ENCODE measurements around the gene MYRIP. TPM values are rescaled to one million over a fixed set of nuclear protein-coding genes. Genes with fewer than 3 reads are reported as not detected.
"Not testable (repeated sequence)": the region's sequence is repeated elsewhere in the genome, so short reads cannot be mapped to it uniquely, and the experiment has no call there.

The MYRIP gene
- total RNA-seq, 1 donor from 2014 or later, result not detected

DNA sequence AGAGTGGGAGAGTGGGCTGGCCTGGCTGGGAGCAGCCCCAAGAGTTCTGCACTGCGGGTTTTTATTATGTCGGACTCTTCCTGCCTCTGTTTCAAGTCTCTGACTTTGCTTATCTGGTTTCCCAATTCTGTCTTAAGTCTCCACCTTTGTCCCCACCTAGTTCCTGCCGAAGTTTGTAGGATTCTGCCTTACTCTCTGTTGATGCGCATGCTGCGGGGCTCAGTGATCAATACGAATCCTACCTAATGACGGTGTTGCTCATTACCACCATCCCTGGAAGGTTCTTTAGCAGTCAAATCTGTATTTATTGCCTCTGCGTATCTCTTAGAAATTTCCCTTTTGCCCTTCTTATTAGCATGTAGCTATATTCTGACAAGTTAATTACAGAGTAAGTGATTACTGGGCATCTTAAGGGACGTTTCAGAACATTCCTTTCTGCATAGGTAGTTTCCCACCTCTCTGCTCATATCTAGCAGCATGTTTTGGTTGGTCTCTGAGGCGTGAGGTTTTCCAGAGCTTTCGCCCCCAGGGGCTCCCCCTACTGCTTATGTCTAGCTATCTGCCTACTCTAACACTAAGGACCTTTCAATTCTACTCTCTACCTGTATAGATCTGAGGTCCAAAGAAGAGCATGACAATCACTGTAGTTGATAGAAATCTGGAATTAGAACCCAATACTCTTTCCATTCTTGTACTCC lies 264.1 kb downstream of the MYRIP start:
- Mint-ChIP-seq H3K27ac (no peak overlapping the region), H3K4me3 (no peak overlapping the region), H3K27me3 (ENCODE audit: insufficient read depth) (no peaks in the 10 kb centered on the region), H3K9me3 (no peaks in the 10 kb centered on the region), H3K36me3 (ENCODE audit: low read depth) (no peaks in the 10 kb centered on the region), H3K4me1 (ENCODE audit: low read depth) (no peaks in the 10 kb centered on the region)
- intact Hi-C loops (cut with micrococcal nuclease), result no loop called here
- DNase-seq (ENCODE audit: low spot score), result no peak

GRCh38 chr3:40077139-40077538 lies 267.7 kb downstream of the MYRIP start:
- H3K27me3 Mint-ChIP-seq (ENCODE audit: insufficient read depth); DNase-seq (ENCODE audit: low spot score); H3K9me3 Mint-ChIP-seq; H3K4me3 Mint-ChIP-seq; H3K4me1 Mint-ChIP-seq (ENCODE audit: low read depth); H3K27ac Mint-ChIP-seq; intact Hi-C loops (cut with micrococcal nuclease); H3K36me3 Mint-ChIP-seq (ENCODE audit: low read depth): not testable (repeated sequence)

- H3K4me3 Mint-ChIP-seq; H3K27me3 Mint-ChIP-seq (ENCODE audit: insufficient read depth); H3K36me3 Mint-ChIP-seq (ENCODE audit: low read depth); H3K27ac Mint-ChIP-seq; DNase-seq (ENCODE audit: low spot score); H3K9me3 Mint-ChIP-seq; intact Hi-C loops (cut with micrococcal nuclease); H3K4me1 Mint-ChIP-seq (ENCODE audit: low read depth): not testable (repeated sequence)
Measured at GRCh38 chr3:40077828-40078492, 268.6 kb downstream of the MYRIP start.

GRCh38 chr3:40078590-40078989 lies 269.2 kb downstream of the MYRIP start:
- no peaks in the 10 kb centered on the region for H3K36me3 Mint-ChIP-seq (ENCODE audit: low read depth)
- H3K4me1 Mint-ChIP-seq (ENCODE audit: low read depth), result no peaks in the 10 kb centered on the region
- intact Hi-C loops (cut with micrococcal nuclease), result no loop called here
- no peaks in the 10 kb centered on the region for H3K9me3 Mint-ChIP-seq
- no peaks in the 10 kb centered on the region for H3K27me3 Mint-ChIP-seq (ENCODE audit: insufficient read depth)
- no peak for DNase-seq (ENCODE audit: low spot score)
- H3K27ac Mint-ChIP-seq, result no peak overlapping the region
- H3K4me3 Mint-ChIP-seq, result no peak overlapping the region

GRCh38 chr3:40079203-40079846 lies 269.9 kb downstream of the MYRIP start:
- Mint-ChIP-seq H3K36me3 (ENCODE audit: low read depth) (no peaks in the 10 kb centered on the region), H3K27ac (no peak overlapping the region), H3K9me3 (no peaks in the 10 kb centered on the region), H3K27me3 (ENCODE audit: insufficient read depth) (no peaks in the 10 kb centered on the region), H3K4me1 (ENCODE audit: low read depth) (no peaks in the 10 kb centered on the region), H3K4me3 (no peak overlapping the region)
- intact Hi-C loops (cut with micrococcal nuclease), result no loop called here
- DNase-seq (ENCODE audit: low spot score), result no peak

DNA sequence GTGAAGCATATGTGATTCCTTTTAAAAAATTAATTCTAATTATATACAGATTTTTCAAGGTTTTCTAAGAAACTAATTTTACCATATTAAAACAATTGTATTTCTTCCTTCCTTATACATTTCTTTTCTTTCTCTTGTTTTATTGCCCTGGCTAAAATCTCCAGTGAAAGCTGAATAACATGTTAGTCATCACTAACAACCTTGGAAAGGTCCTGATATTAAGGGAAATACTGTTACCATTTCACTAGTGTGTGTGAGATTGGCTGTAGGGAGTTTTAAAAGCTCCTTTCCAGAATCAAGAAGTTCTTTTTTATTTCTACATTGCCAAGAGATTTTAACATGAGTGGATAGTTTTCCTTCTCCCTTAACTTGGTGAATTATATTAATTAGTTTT lies 270.4 kb downstream of the MYRIP start:
- Mint-ChIP-seq H3K4me3 (no peak overlapping the region), H3K27ac (no peak overlapping the region), H3K27me3 (ENCODE audit: insufficient read depth) (no peaks in the 10 kb centered on the region), H3K36me3 (ENCODE audit: low read depth) (no peaks in the 10 kb centered on the region), H3K4me1 (ENCODE audit: low read depth) (no peaks in the 10 kb centered on the region), H3K9me3 (no peaks in the 10 kb centered on the region)
- intact Hi-C loops (cut with micrococcal nuclease), result no loop called here
- no peak for DNase-seq (ENCODE audit: low spot score)

GRCh38 chr3:40083066-40083465 lies 273.7 kb downstream of the MYRIP start:
- H3K4me1 Mint-ChIP-seq (ENCODE audit: low read depth), result no peaks in the 10 kb centered on the region
- intact Hi-C loops (cut with micrococcal nuclease), result no loop called here
- no peak for DNase-seq (ENCODE audit: low spot score)
- no peak overlapping the region for H3K4me3 Mint-ChIP-seq
- no peaks in the 10 kb centered on the region for H3K27me3 Mint-ChIP-seq (ENCODE audit: insufficient read depth)
- no peaks in the 10 kb centered on the region for H3K9me3 Mint-ChIP-seq
- no peaks in the 10 kb centered on the region for H3K36me3 Mint-ChIP-seq (ENCODE audit: low read depth)
- no peak overlapping the region for H3K27ac Mint-ChIP-seq

DNA sequence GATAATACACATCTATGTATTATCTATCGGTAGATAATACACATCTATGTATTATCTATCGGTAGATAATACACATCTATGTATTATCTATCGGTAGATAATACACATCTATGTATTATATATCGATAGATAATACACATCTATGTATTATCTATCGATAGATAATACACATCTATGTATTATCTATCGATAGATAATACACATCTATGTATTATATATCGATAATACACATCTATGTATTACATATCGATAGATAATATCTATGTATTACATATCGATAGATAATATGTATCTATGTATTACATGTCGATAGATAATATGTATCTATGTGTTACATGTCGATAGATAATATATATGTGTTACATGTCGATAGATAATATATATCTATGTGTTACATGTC lies 275.0 kb downstream of the MYRIP start:
- H3K27ac Mint-ChIP-seq; intact Hi-C loops (cut with micrococcal nuclease); H3K9me3 Mint-ChIP-seq; H3K36me3 Mint-ChIP-seq (ENCODE audit: low read depth); DNase-seq (ENCODE audit: low spot score); H3K4me1 Mint-ChIP-seq (ENCODE audit: low read depth); H3K27me3 Mint-ChIP-seq (ENCODE audit: insufficient read depth); H3K4me3 Mint-ChIP-seq: not testable (repeated sequence)

- DNase-seq (ENCODE audit: low spot score), result no peak
- Mint-ChIP-seq H3K9me3 (no peaks in the 10 kb centered on the region), H3K27ac (no peak overlapping the region), H3K4me1 (ENCODE audit: low read depth) (no peaks in the 10 kb centered on the region), H3K36me3 (ENCODE audit: low read depth) (no peaks in the 10 kb centered on the region), H3K27me3 (ENCODE audit: insufficient read depth) (no peaks in the 10 kb centered on the region), H3K4me3 (no peak overlapping the region)
- intact Hi-C loops (cut with micrococcal nuclease), result no loop called here
Measured at GRCh38 chr3:40086890-40087883, 277.8 kb downstream of the MYRIP start.

- no peak overlapping the region for H3K4me3 Mint-ChIP-seq
- no peak overlapping the region for H3K27ac Mint-ChIP-seq
- no peaks in the 10 kb centered on the region for H3K4me1 Mint-ChIP-seq (ENCODE audit: low read depth)
- DNase-seq (ENCODE audit: low spot score), result no peak
- H3K36me3 Mint-ChIP-seq (ENCODE audit: low read depth), result no peaks in the 10 kb centered on the region
- no peaks in the 10 kb centered on the region for H3K9me3 Mint-ChIP-seq
- intact Hi-C loops (cut with micrococcal nuclease), result no loop called here
- no peaks in the 10 kb centered on the region for H3K27me3 Mint-ChIP-seq (ENCODE audit: insufficient read depth)
Measured at GRCh38 chr3:40088527-40089170, 279.2 kb downstream of the MYRIP start.

- no peak overlapping the region for H3K4me3 Mint-ChIP-seq
- H3K9me3 Mint-ChIP-seq, result no peaks in the 10 kb centered on the region
- H3K36me3 Mint-ChIP-seq (ENCODE audit: low read depth), result no peaks in the 10 kb centered on the region
- no peak overlapping the region for H3K27ac Mint-ChIP-seq
- intact Hi-C loops (cut with micrococcal nuclease), result no loop called here
- H3K27me3 Mint-ChIP-seq (ENCODE audit: insufficient read depth), result no peaks in the 10 kb centered on the region
- no peaks in the 10 kb centered on the region for H3K4me1 Mint-ChIP-seq (ENCODE audit: low read depth)
- no peak for DNase-seq (ENCODE audit: low spot score)
Measured at GRCh38 chr3:40096661-40097111, 287.3 kb downstream of the MYRIP start.
